ENCODE measurements around the gene CYP4F22. TPM values are rescaled to one million over a fixed set of nuclear protein-coding genes. Genes with fewer than 3 reads are reported as not detected.

CYP4F22 gene
- total RNA-seq, 1 donor from 2014 or later: 0.24 TPM

- intact Hi-C loops (cut with DNase I): no loop called here
- no peak for ATAC-seq
- no peak for DNase-seq
- Histone ChIP-seq H3K27me3 (ENCODE audit: low read depth) (peaks cover 9% of the 10 kb centered on the region), H3K9me3 (peaks cover 7% of the 10 kb centered on the region), H3K27ac (no peak overlapping the region), H3K36me3 (no peaks in the 10 kb centered on the region), H3K4me1 (peaks cover 5% of the 10 kb centered on the region), H3K4me3 (no peak overlapping the region)
- TF ChIP-seq, protein P1, sequence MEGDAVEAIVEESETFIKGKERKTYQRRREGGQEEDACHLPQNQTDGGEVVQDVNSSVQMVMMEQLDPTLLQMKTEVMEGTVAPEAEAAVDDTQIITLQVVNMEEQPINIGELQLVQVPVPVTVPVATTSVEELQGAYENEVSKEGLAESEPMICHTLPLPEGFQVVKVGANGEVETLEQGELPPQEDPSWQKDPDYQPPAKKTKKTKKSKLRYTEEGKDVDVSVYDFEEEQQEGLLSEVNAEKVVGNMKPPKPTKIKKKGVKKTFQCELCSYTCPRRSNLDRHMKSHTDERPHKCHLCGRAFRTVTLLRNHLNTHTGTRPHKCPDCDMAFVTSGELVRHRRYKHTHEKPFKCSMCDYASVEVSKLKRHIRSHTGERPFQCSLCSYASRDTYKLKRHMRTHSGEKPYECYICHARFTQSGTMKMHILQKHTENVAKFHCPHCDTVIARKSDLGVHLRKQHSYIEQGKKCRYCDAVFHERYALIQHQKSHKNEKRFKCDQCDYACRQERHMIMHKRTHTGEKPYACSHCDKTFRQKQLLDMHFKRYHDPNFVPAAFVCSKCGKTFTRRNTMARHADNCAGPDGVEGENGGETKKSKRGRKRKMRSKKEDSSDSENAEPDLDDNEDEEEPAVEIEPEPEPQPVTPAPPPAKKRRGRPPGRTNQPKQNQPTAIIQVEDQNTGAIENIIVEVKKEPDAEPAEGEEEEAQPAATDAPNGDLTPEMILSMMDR (IDR thresholded peaks at IDR 0.05): no peak
These were observed 8.0 kb downstream of the CYP4F22 start for GRCh38 chr19:15516363-15516762.

- H3K4me1 ChIP-seq: peaks cover 5% of the 10 kb centered on the region
- no peaks in the 10 kb centered on the region for H3K36me3 ChIP-seq
- intact Hi-C loops (cut with DNase I): no loop called here
- ATAC-seq (no peak), DNase-seq (no peak)
- TF ChIP-seq, protein P1 (IDR thresholded peaks at IDR 0.05): no peak
- no peak overlapping the region for H3K4me3 ChIP-seq
- H3K27ac ChIP-seq: no peak overlapping the region
- no peaks in the 10 kb centered on the region for H3K27me3 ChIP-seq (ENCODE audit: low read depth)
- H3K9me3 ChIP-seq: peaks cover 7% of the 10 kb centered on the region
These were observed 9.5 kb downstream of the CYP4F22 start for GRCh38 chr19:15517778-15518177.

- H3K36me3 ChIP-seq: no peaks in the 10 kb centered on the region
- no peak overlapping the region for H3K27ac ChIP-seq
- TF ChIP-seq, protein P1 (IDR thresholded peaks at IDR 0.05): no peak
- DNase-seq (no peak), ATAC-seq (no peak)
- H3K9me3 ChIP-seq: peaks cover 7% of the 10 kb centered on the region
- no peaks in the 10 kb centered on the region for H3K27me3 ChIP-seq (ENCODE audit: low read depth)
- peaks cover 5% of the 10 kb centered on the region for H3K4me1 ChIP-seq
- H3K4me3 ChIP-seq: no peak overlapping the region
- intact Hi-C loops (cut with DNase I): no loop called here
These were observed 11.2 kb downstream of the CYP4F22 start for GRCh38 chr19:15519433-15519976.

DNA sequence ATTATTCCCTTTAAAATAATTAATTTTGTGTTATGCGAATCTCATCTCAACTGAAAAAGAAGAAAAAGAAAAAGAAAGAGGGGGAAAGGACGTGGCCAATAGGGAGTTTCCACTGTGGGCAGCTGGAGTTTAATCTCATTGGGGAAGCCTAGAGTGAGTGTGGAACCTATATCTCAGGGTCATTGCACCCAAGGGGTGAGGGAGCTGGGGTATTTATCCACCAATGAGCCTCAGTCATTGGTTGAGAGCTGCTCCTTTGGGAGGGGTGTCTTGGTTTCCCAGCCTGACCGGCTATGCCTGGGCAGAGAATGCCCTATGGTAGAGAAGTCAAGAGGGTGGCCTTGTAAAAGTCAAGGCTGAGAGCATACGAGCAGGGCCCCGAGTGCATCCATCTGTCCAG lies 16.5 kb downstream of the CYP4F22 start:
- Histone ChIP-seq H3K27ac (no peak overlapping the region), H3K4me1 (no peaks in the 10 kb centered on the region), H3K27me3 (ENCODE audit: low read depth) (no peaks in the 10 kb centered on the region), H3K9me3 (no peaks in the 10 kb centered on the region), H3K4me3 (no peak overlapping the region), H3K36me3 (no peaks in the 10 kb centered on the region)
- TF ChIP-seq, protein P1 (IDR thresholded peaks at IDR 0.05): no peak
- no peak for ATAC-seq
- DNase-seq: no peak
- intact Hi-C loops (cut with DNase I): no loop called here

- H3K9me3 ChIP-seq: no peaks in the 10 kb centered on the region
- no peak overlapping the region for H3K27ac ChIP-seq
- DNase-seq (no peak), ATAC-seq (no peak)
- TF ChIP-seq, protein P1 (IDR thresholded peaks at IDR 0.05): no peak
- no peaks in the 10 kb centered on the region for H3K4me1 ChIP-seq
- H3K4me3 ChIP-seq: no peak overlapping the region
- intact Hi-C loops (cut with DNase I): no loop called here
- H3K36me3 ChIP-seq: no peaks in the 10 kb centered on the region
- no peaks in the 10 kb centered on the region for H3K27me3 ChIP-seq (ENCODE audit: low read depth)
These were observed 17.0 kb downstream of the CYP4F22 start for GRCh38 chr19:15525291-15525690.
